H1 (cell line): Measurements from ENCODE around the gene FAM83B. TPM values are rescaled to one million over a fixed set of nuclear protein-coding genes. Genes with fewer than 3 reads are reported as not detected.

ENCODE experiments used
- CTCF ChIA-PET: fragments of 300-600 bp; sonication (Branson Sonifier 250); formaldehyde crosslinking; loops from one replicate; lab custom pipeline; 2021; ENCODE audit not compliant: partially characterized antibody; lab: Charles Lee
- POLR2A ChIA-PET: fragments of 300-600 bp; sonication (Branson Sonifier 250); formaldehyde crosslinking; loops from one replicate; lab custom pipeline; 2021; ENCODE audit warnings: inconsistent platforms; ENCODE audit not compliant: partially characterized antibody; lab: Charles Lee
- DNase-seq, 2 experiments: peaks; one replicate each; pipeline versions ENCODE4 v3.0.0 to v3.0.0-alpha.2; 2010 to 2022; ENCODE audit warnings: low spot score in 2 of 2, low read depth in 1 of 2, mixed read lengths in 1 of 2
- FAIRE-seq: peaks from 2 replicates; lab custom pipeline; 2011; peaks lifted over from hg19 to GRCh38; lab: Jason Lieb, UNC
- H2AFZ ChIP-seq: 2 replicates; pipeline ENCODE4 v1.8.1; 2012; ENCODE audit warnings: low read length, inconsistent platforms
- H2AK5ac ChIP-seq: 2 replicates; pipeline ENCODE4 v1.6.1; 2013; ENCODE audit warnings: low read depth, low read length
- H2BK120ac ChIP-seq: replicated peaks from 2 replicates; pipeline ENCODE3; 2013; ENCODE audit warnings: low read depth, low read length, inconsistent platforms
- H2BK12ac ChIP-seq: 2 replicates; pipeline ENCODE4 v1.6.1; 2013; ENCODE audit warnings: low read depth, low read length
- H2BK15ac ChIP-seq: 2 replicates; pipeline ENCODE4 v1.6.1; 2013; ENCODE audit warnings: low read length
- H2BK20ac ChIP-seq: 2 replicates; pipeline ENCODE4 v1.6.1; 2013; ENCODE audit warnings: low read length
- H2BK5ac ChIP-seq: 2 replicates; pipeline ENCODE4 v1.6.1; 2013; ENCODE audit warnings: low read depth, low read length
- H3K14ac ChIP-seq: 2 replicates; pipeline ENCODE4 v1.6.1; 2013; ENCODE audit warnings: inconsistent platforms; ENCODE audit not compliant: insufficient read length
- H3K18ac ChIP-seq: 2 replicates; pipeline ENCODE4 v1.6.1; 2013; ENCODE audit warnings: low read length; ENCODE audit errors: extremely low read depth
- H3K23ac ChIP-seq: 2 replicates; pipeline ENCODE4 v1.6.1; 2013; ENCODE audit warnings: inconsistent platforms; ENCODE audit not compliant: insufficient read length
- H3K23me2 ChIP-seq: 2 replicates; pipeline ENCODE4 v1.6.1; 2013; ENCODE audit warnings: low read depth, low read length
- H3K27ac ChIP-seq: 2 replicates; pipeline ENCODE4 v1.6.1; 2011; ENCODE audit warnings: low read depth, low read length, inconsistent platforms
- H3K27me3 ChIP-seq, 4 experiments: replicated peaks in 1 of 4; 1 replicate in 1 of 4; 2 replicates in 3 of 4; pipeline versions ENCODE4 v1.6.1 to v1.8.1; 2011 to 2013; ENCODE audit warnings: low read length in 3 of 4, mild to moderate bottlenecking in 3 of 4, inconsistent platforms in 2 of 4, mixed read lengths in 2 of 4, moderate library complexity in 1 of 4; ENCODE audit not compliant: control insufficient read depth in 3 of 4, insufficient read depth in 3 of 4; ENCODE audit errors: extremely low read depth in 1 of 4
- H3K36me3 ChIP-seq, 4 experiments: 2 replicates each; pipeline versions ENCODE4 v1.6.1 to v1.8.1; 2011 to 2013; ENCODE audit warnings: mild to moderate bottlenecking in 4 of 4, low read length in 3 of 4, moderate library complexity in 2 of 4, control low read depth in 1 of 4, inconsistent platforms in 1 of 4; ENCODE audit not compliant: insufficient read depth in 4 of 4, control insufficient read depth in 2 of 4
- H3K4ac ChIP-seq: replicated peaks from 2 replicates; pipeline ENCODE3; 2013; ENCODE audit warnings: low read length, low read depth, mixed read lengths, inconsistent platforms; ENCODE audit not compliant: insufficient read length
- H3K4me1 ChIP-seq, 4 experiments: replicated peaks in 1 of 4; 1 replicate in 1 of 4; 2 replicates in 3 of 4; pipeline versions ENCODE4 v1.6.1 to v1.8.1; 2011 to 2013; ENCODE audit warnings: low read length in 3 of 4, inconsistent platforms in 2 of 4, mixed read lengths in 1 of 4; ENCODE audit not compliant: insufficient read depth in 4 of 4, control insufficient read depth in 3 of 4
- H3K4me2 ChIP-seq, 2 experiments: 2 replicates each; pipeline versions ENCODE4 v1.6.1 to v1.8.1; 2011 to 2013; ENCODE audit warnings: low read depth in 2 of 2, low read length in 2 of 2, control low read depth in 1 of 2, inconsistent platforms in 1 of 2, mild to moderate bottlenecking in 1 of 2; ENCODE audit not compliant: insufficient read depth in 1 of 2
- H3K4me3 ChIP-seq, 4 experiments: fragments of 200-600, 300-600 bp in 1 of 4; sonication (generic), shearing (Covaris generic), sonication (Bioruptor Twin) in 1 of 4; 2 replicates each; pipeline versions ENCODE4 v1.5.1 to v1.8.1; 2011 to 2016; ENCODE audit warnings: low read length in 4 of 4, low read depth in 3 of 4, control low read depth in 2 of 4, inconsistent platforms in 2 of 4, mild to moderate bottlenecking in 2 of 4, mixed read lengths in 1 of 4, moderate library complexity in 1 of 4; ENCODE audit not compliant: insufficient read depth in 2 of 4; ENCODE audit errors: extremely low read depth in 1 of 4
- H3K56ac ChIP-seq: replicated peaks from 2 replicates; pipeline ENCODE3; 2013; ENCODE audit warnings: low read depth, mild to moderate bottlenecking, mixed read lengths, low read length, inconsistent platforms; ENCODE audit not compliant: insufficient read length
- H3K79me1 ChIP-seq: 2 replicates; pipeline ENCODE4 v1.6.1; 2013; ENCODE audit warnings: low read depth, low read length, control low read depth
- H3K79me2 ChIP-seq, 2 experiments: 2 replicates each; pipeline versions ENCODE4 v1.6.1 to v1.8.1; 2012 to 2013; ENCODE audit warnings: low read length in 2 of 2, mild to moderate bottlenecking in 2 of 2, inconsistent platforms in 1 of 2; ENCODE audit not compliant: insufficient read depth in 2 of 2, control insufficient read depth in 1 of 2
- H3K9ac ChIP-seq, 4 experiments: replicated peaks in 1 of 4; 1 replicate in 1 of 4; 2 replicates in 3 of 4; pipeline versions ENCODE4 v1.6.1 to v1.8.1; 2011 to 2013; ENCODE audit warnings: low read depth in 3 of 4, low read length in 3 of 4, control low read depth in 2 of 4, mild to moderate bottlenecking in 2 of 4, moderate library complexity in 2 of 4, inconsistent platforms in 1 of 4; ENCODE audit errors: extremely low read depth in 1 of 4
- H3K9me3 ChIP-seq, 2 experiments: 2 replicates each; pipeline versions ENCODE4 v1.6.1 to v1.8.1; 2012 to 2013; ENCODE audit warnings: mild to moderate bottlenecking in 2 of 2, moderate library complexity in 2 of 2, control low read depth in 1 of 2, inconsistent platforms in 1 of 2, low read depth in 1 of 2, low read length in 1 of 2, mixed read lengths in 1 of 2; ENCODE audit not compliant: insufficient read depth in 2 of 2
- H4K20me1 ChIP-seq, 2 experiments: replicated peaks in 1 of 2; 2 replicates each; pipeline versions ENCODE3 to v1.8.1; 2011 to 2013; ENCODE audit warnings: inconsistent platforms in 2 of 2, low read length in 2 of 2, mild to moderate bottlenecking in 1 of 2; ENCODE audit not compliant: insufficient read depth in 2 of 2, control insufficient read depth in 1 of 2
- H4K5ac ChIP-seq: 2 replicates; pipeline ENCODE4 v1.6.1; 2013; ENCODE audit warnings: low read length, low read depth, mixed read lengths, inconsistent platforms; ENCODE audit not compliant: insufficient read length
- H4K8ac ChIP-seq: 2 replicates; pipeline ENCODE4 v1.8.0; 2013; ENCODE audit warnings: mild to moderate bottlenecking, moderate library complexity, low read length, inconsistent platforms; ENCODE audit not compliant: insufficient read depth; ENCODE audit errors: extremely low read depth
- H4K91ac ChIP-seq: replicated peaks from 2 replicates; pipeline ENCODE3; 2013; ENCODE audit warnings: low read length, mixed read lengths, inconsistent platforms; ENCODE audit not compliant: insufficient read length
- BRCA1 ChIP-seq: IDR thresholded peaks from 2 replicates; pipeline ENCODE4 v1.6.1; 2012; ENCODE audit warnings: low read depth, low read length, improper control_type of control experiment
- HDAC6 ChIP-seq: IDR thresholded peaks from one replicate; pipeline ENCODE4 v1.7.1; 2012; ENCODE audit warnings: low read depth, mild to moderate bottlenecking, inconsistent platforms, low read length, moderate library complexity
- polyA plus RNA-seq, 7 experiments: library from polyadenylated mRNA; depleted of rRNA in 3 of 7; stranded (reverse) in 5 of 7; unstranded in 2 of 7; fragments of >200 nt in 5 of 7; fragments of 200-250 nt in 2 of 7; gene quantifications; 1 replicate in 5 of 7; 2 replicates in 1 of 7; 4 replicates in 1 of 7; pipeline versions ENCODE4 v1.2.1 to v1.2.3, GENCODE V29; 2011 to 2013; ENCODE audit warnings: missing spikeins in 2 of 7, mixed read lengths in 2 of 7
- total RNA-seq: library from RNA; stranded (reverse); fragmentation: NEBNext Ultra II Directional; extraction: Animal tissue kit (Norgen Biotek cat#: 25700); gene quantifications from 2 replicates; pipeline ENCODE4 v1.2.1, GENCODE V29; 2021

Gene FAM83B
- total and polyA plus RNA-seq, 2 of the 8 experiments (the other 6 are each of a cell fraction or from before 2014, with no cell fraction given): 0.71 to 5.7 TPM

- Histone ChIP-seq H3K27ac (no peak overlapping the region), H4K5ac (no peak overlapping the region), H2AK5ac (no peak overlapping the region), H2BK120ac (no peak overlapping the region), H3K4me2 (no peak overlapping the region), H3K4me3 (no peak overlapping the region), H3K4ac (no peak overlapping the region), H3K18ac (no peak overlapping the region), H4K8ac (no peak overlapping the region), H2BK12ac (no peak overlapping the region), H3K79me1 (no peaks in the 10 kb centered on the region), H3K4me1 (no peaks in the 10 kb centered on the region), H2BK20ac (no peak overlapping the region), H3K56ac (no peak overlapping the region), H3K23ac (no peak overlapping the region), H3K9me3 (no peaks in the 10 kb centered on the region), H3K23me2 (no peaks in the 10 kb centered on the region), H3K27me3 (no peaks in the 10 kb centered on the region), H3K36me3 (no peaks in the 10 kb centered on the region), H4K91ac (no peak overlapping the region), H4K20me1 (no peaks in the 10 kb centered on the region), H3K14ac (no peak overlapping the region), H2BK5ac (no peak overlapping the region), H2AFZ (no peak overlapping the region), H3K9ac (no peak overlapping the region), H2BK15ac (no peak overlapping the region), H3K79me2 (no peaks in the 10 kb centered on the region)
- no peak for TF ChIP-seq BRCA1
- TF ChIP-seq HDAC6: no peak
- no peak for DNase-seq
- no peak for FAIRE-seq
- CTCF ChIA-PET: no interaction called here
- POLR2A ChIA-PET: no interaction called here
These were observed 86.1 kb downstream of the FAM83B start for GRCh38 chr6:54932622-54933021.
